HepG2 (cell line): ENCODE results near the gene NAP1L1. TPM values are rescaled to one million over a fixed set of nuclear protein-coding genes. Genes with fewer than 3 reads are reported as not detected.

ENCODE experiments used
- CBX5 ChIP-seq: sonication (generic); formaldehyde crosslinking; IDR thresholded peaks from 2 replicates; pipeline ENCODE4 v1.4.0; 2020; ENCODE audit warnings: missing genetic modification reagents, borderline replicate concordance
- ESRRA ChIP-seq: sonication (generic); formaldehyde crosslinking; IDR thresholded peaks from 2 replicates; pipeline ENCODE4 v1.5.1; 2020; ENCODE audit warnings: mild to moderate bottlenecking, low read depth, missing genetic modification reagents
- HMGA1 ChIP-seq: sonication (generic); formaldehyde crosslinking; conservative IDR thresholded peaks from 2 replicates; pipeline ENCODE4 v1.4.0; 2020; ENCODE audit warnings: missing genetic modification reagents
- HNRNPK ChIP-seq: fragments of 200-400 bp; formaldehyde crosslinking; IDR thresholded peaks from 2 replicates; pipeline ENCODE4 v1.6.1; 2018; ENCODE audit warnings: low read length, low read depth, moderate library complexity, mild to moderate bottlenecking; ENCODE audit not compliant: poor library complexity, severe bottlenecking
- HNRNPLL ChIP-seq: fragments of 200-400 bp; formaldehyde crosslinking; IDR thresholded peaks from 2 replicates; pipeline ENCODE4 v1.6.1; 2017; ENCODE audit warnings: mild to moderate bottlenecking, low read depth, low read length; ENCODE audit not compliant: poor library complexity, severe bottlenecking
- KLF16 ChIP-seq, 2 experiments: sonication (generic) in 1 of 2; formaldehyde crosslinking in 1 of 2; IDR thresholded peaks; 2 replicates each; pipeline versions ENCODE4 v1.6.1 to v1.8.0; 2016 to 2023; ENCODE audit warnings: missing genetic modification reagents in 2 of 2, missing compliant biosample characterization in 1 of 2
- MTA3 ChIP-seq: sonication (generic); formaldehyde crosslinking; IDR thresholded peaks from 2 replicates; pipeline ENCODE4 v1.4.0; 2020; ENCODE audit warnings: missing genetic modification reagents
- POGZ ChIP-seq: sonication (generic); formaldehyde crosslinking; IDR thresholded peaks from 2 replicates; pipeline ENCODE4 v1.4.0; 2020; ENCODE audit warnings: mild to moderate bottlenecking, missing genetic modification reagents
- POLR2G ChIP-seq: fragments of 200-400 bp; formaldehyde crosslinking; IDR thresholded peaks from 2 replicates; pipeline ENCODE4 v1.6.1; 2018; ENCODE audit warnings: mild to moderate bottlenecking, low read depth, low read length, moderate library complexity
- ZC3H13 ChIP-seq: sonication (generic); formaldehyde crosslinking; IDR thresholded peaks from 2 replicates; pipeline ENCODE4 v1.8.1; 2023; ENCODE audit warnings: mild to moderate bottlenecking, missing genetic modification reagents, moderate library complexity
- ZEB1 ChIP-seq: IDR thresholded peaks from 2 replicates; pipeline ENCODE4 v1.6.1; 2012; ENCODE audit warnings: mild to moderate bottlenecking, low read depth, inconsistent platforms; ENCODE audit not compliant: insufficient replicate concordance
- ZFP37 ChIP-seq: sonication (generic); formaldehyde crosslinking; IDR thresholded peaks from 2 replicates; pipeline ENCODE4 v1.4.0; 2020; ENCODE audit warnings: missing genetic modification reagents, borderline replicate concordance
- ZNF274 ChIP-seq: sonication (generic); formaldehyde crosslinking; IDR thresholded peaks from 2 replicates; pipeline ENCODE4 v1.5.1; 2020; ENCODE audit warnings: mild to moderate bottlenecking, missing genetic modification reagents
- ZNF773 ChIP-seq: sonication (generic); formaldehyde crosslinking; IDR thresholded peaks from 2 replicates; pipeline ENCODE4 v1.4.0; 2020; ENCODE audit warnings: missing genetic modification reagents, borderline replicate concordance
- ZNF891 ChIP-seq: sonication (generic); formaldehyde crosslinking; IDR thresholded peaks from 2 replicates; pipeline ENCODE4 v1.5.0; 2020; ENCODE audit warnings: mild to moderate bottlenecking, missing genetic modification reagents
- polyA plus RNA-seq, 8 experiments: library from polyadenylated mRNA; depleted of rRNA in 3 of 8; stranded (reverse) in 7 of 8; unstranded in 1 of 8; fragments of >200 nt; fragmentation: Illumina TruSeq in 4 of 8; extraction: Trizol in 4 of 8; gene quantifications; 2 replicates each; pipeline versions ENCODE4 v1.2.1 to v1.2.3, GENCODE V29; 2011 to 2016; ENCODE audit warnings: low read depth in 4 of 8, missing spikeins in 1 of 8, mixed read lengths in 1 of 8; ENCODE audit not compliant: insufficient read depth in 1 of 8
- total RNA-seq, 5 experiments: library from RNA; depleted of rRNA; stranded (reverse); fragments of >200 nt; fragmentation: Illumina TruSeq; extraction: Trizol; gene quantifications; 2 replicates each; pipeline ENCODE4 v1.2.3, GENCODE V29; 2016; ENCODE audit warnings: low read depth in 1 of 5
- TF ChIP-seq, protein P1 (sequence below): sonication (generic); formaldehyde crosslinking; conservative IDR thresholded peaks from 2 replicates; pipeline ENCODE4 v1.4.0; 2020; ENCODE audit warnings: missing genetic modification reagents
- TF ChIP-seq, protein P2 (sequence below): IDR thresholded peaks from 2 replicates; pipeline ENCODE4 v1.6.1; 2016; ENCODE audit warnings: low read depth, borderline replicate concordance
- TF ChIP-seq, protein P3 (sequence below), 2 experiments: sonication (generic) in 1 of 2; formaldehyde crosslinking in 1 of 2; IDR thresholded peaks; 2 replicates each; pipeline versions ENCODE4 v1.6.1 to v1.9.0; 2014 to 2022; ENCODE audit warnings: antibody characterized with exemption in 1 of 2, borderline replicate concordance in 1 of 2, inconsistent platforms in 1 of 2, low read depth in 1 of 2, missing genetic modification reagents in 1 of 2
- TF ChIP-seq, protein P4 (sequence below): sonication (generic); formaldehyde crosslinking; IDR thresholded peaks from 2 replicates; pipeline ENCODE4 v1.5.1; 2020; ENCODE audit warnings: mild to moderate bottlenecking, missing genetic modification reagents, moderate library complexity

Gene NAP1L1
- total and polyA plus RNA-seq, 2 of the 13 experiments (the other 11 are each of a cell fraction or from before 2014, with no cell fraction given): 207 to 309 TPM

DNA sequence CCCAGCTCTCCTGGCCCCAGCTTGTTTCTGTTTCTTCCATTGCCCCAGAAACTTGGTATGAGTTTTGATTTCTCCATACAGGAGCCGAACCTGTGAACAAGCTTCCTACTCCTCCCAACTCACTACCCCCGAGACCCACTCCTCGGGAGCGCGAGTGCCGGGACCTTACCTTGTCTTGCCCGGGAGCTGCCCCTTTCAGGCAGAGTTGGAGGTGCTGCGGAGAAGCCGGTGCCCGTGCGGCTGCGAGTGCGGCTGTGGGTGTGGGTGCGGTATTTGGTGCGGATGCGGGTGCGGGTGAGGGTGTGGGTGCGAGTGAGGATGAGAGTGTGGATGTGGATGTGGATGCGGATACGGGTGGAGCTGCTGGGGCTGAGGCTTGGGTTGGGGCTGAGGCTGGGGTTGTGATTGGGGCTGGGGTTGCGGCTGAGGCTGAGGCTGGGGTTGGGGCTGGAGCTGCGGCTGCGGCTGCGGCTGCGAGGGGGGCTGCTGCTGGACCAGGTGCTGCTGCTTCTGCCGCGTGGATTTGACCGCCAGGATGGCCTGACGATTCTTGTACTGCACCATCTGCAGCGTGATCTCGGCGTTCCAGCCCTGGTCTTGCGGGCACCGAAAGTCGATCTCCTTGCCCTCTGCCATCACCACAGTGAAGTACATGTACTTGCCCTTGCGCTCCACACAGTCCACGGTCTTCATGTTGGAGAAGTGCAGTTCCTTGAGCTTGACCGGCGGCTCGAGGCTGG lies 54.0 kb downstream of the NAP1L1 start (continued):
- TF ChIP-seq, protein P1, sequence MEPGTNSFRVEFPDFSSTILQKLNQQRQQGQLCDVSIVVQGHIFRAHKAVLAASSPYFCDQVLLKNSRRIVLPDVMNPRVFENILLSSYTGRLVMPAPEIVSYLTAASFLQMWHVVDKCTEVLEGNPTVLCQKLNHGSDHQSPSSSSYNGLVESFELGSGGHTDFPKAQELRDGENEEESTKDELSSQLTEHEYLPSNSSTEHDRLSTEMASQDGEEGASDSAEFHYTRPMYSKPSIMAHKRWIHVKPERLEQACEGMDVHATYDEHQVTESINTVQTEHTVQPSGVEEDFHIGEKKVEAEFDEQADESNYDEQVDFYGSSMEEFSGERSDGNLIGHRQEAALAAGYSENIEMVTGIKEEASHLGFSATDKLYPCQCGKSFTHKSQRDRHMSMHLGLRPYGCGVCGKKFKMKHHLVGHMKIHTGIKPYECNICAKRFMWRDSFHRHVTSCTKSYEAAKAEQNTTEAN: no peak
- TF ChIP-seq ZNF274: no peak
- peak; percentile 92 for TF ChIP-seq HNRNPLL
- TF ChIP-seq ZNF891 (CRISPR knock-in tag): peak; percentile 27; the same call in 1 of the 2 replicates
- no peak for TF ChIP-seq CBX5 (CRISPR knock-in tag)
- TF ChIP-seq, protein P2, sequence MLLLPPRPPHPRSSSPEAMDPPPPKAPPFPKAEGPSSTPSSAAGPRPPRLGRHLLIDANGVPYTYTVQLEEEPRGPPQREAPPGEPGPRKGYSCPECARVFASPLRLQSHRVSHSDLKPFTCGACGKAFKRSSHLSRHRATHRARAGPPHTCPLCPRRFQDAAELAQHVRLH (CRISPR knock-in tag): no peak
- TF ChIP-seq POGZ (CRISPR knock-in tag): 0 out of 2 replicates have a peak, but pooled peaks have one; percentile 29
- TF ChIP-seq, protein P3, sequence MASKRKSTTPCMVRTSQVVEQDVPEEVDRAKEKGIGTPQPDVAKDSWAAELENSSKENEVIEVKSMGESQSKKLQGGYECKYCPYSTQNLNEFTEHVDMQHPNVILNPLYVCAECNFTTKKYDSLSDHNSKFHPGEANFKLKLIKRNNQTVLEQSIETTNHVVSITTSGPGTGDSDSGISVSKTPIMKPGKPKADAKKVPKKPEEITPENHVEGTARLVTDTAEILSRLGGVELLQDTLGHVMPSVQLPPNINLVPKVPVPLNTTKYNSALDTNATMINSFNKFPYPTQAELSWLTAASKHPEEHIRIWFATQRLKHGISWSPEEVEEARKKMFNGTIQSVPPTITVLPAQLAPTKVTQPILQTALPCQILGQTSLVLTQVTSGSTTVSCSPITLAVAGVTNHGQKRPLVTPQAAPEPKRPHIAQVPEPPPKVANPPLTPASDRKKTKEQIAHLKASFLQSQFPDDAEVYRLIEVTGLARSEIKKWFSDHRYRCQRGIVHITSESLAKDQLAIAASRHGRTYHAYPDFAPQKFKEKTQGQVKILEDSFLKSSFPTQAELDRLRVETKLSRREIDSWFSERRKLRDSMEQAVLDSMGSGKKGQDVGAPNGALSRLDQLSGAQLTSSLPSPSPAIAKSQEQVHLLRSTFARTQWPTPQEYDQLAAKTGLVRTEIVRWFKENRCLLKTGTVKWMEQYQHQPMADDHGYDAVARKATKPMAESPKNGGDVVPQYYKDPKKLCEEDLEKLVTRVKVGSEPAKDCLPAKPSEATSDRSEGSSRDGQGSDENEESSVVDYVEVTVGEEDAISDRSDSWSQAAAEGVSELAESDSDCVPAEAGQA (IDR thresholded peaks at IDR 0.05; ENCODE audit: low read depth): no peak
- TF ChIP-seq, protein P3 (CRISPR knock-in tag; IDR thresholded peaks at IDR 0.05; ENCODE audit: borderline replicate concordance): no peak
- no peak for TF ChIP-seq KLF16 (CRISPR knock-in tag; IDR thresholded peaks at IDR 0.05)
- no peak; the same call in 1 of the 2 replicates for TF ChIP-seq ESRRA (CRISPR knock-in tag)
- TF ChIP-seq POLR2G: peak; percentile 83
- TF ChIP-seq, protein P4, sequence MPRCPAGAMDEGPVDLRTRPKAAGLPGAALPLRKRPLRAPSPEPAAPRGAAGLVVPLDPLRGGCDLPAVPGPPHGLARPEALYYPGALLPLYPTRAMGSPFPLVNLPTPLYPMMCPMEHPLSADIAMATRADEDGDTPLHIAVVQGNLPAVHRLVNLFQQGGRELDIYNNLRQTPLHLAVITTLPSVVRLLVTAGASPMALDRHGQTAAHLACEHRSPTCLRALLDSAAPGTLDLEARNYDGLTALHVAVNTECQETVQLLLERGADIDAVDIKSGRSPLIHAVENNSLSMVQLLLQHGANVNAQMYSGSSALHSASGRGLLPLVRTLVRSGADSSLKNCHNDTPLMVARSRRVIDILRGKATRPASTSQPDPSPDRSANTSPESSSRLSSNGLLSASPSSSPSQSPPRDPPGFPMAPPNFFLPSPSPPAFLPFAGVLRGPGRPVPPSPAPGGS (CRISPR knock-in tag): 0 out of 2 replicates have a peak, but pooled peaks have one; percentile 48
- peak; percentile 99 for TF ChIP-seq ZC3H13 (CRISPR knock-in tag)
- no peak for TF ChIP-seq MTA3
- no peak for TF ChIP-seq ZEB1
- no peak for TF ChIP-seq ZFP37 (CRISPR knock-in tag)
- peak; percentile 92 for TF ChIP-seq HNRNPK
- no peak for TF ChIP-seq ZNF773
- TF ChIP-seq HMGA1 (CRISPR knock-in tag): no peak
